Activated T-helper 1 cell treated with anti-CD3 and anti-CD28 coated beads, Interleukin-12 subunit alpha, Interleukin-12 subunit beta, Interleukin-2, Interleukin-4 antibody, amounts not matched to agents 30 ng/mL and 10 ng/mL and 1 ng/mL, durations not matched to agents 14 hours and 24 hours and 36 hours (primary cell): ENCODE measurements around the gene CLEC20A. TPM values are rescaled to one million over a fixed set of nuclear protein-coding genes. Genes with fewer than 3 reads are reported as not detected.
"Not testable (repeated sequence)": the region's sequence is repeated elsewhere in the genome, so short reads cannot be mapped to it uniquely, and the experiment has no call there.

Experiments
- DNase-seq: peaks from one replicate; pipeline ENCODE4 v3.0.0; 2021; ENCODE audit warnings: low spot score
- H3K27ac Mint-ChIP-seq: one replicate; pipeline ENCODE4 v1.8.0; 2021; ENCODE audit warnings: mild to moderate bottlenecking, mixed read lengths
- H3K27me3 Mint-ChIP-seq: one replicate; pipeline ENCODE4 v1.8.0; 2022; ENCODE audit warnings: mild to moderate bottlenecking, moderate library complexity, mixed read lengths; ENCODE audit not compliant: insufficient read depth
- H3K36me3 Mint-ChIP-seq: one replicate; pipeline ENCODE4 v1.8.0; 2021; ENCODE audit warnings: low read depth, mixed read lengths
- H3K4me1 Mint-ChIP-seq: one replicate; pipeline ENCODE4 v1.8.0; 2021; ENCODE audit warnings: low read depth, mixed read lengths
- H3K4me3 Mint-ChIP-seq: one replicate; pipeline ENCODE4 v1.8.0; 2021; ENCODE audit warnings: mild to moderate bottlenecking, moderate library complexity, mixed read lengths
- H3K9me3 Mint-ChIP-seq: one replicate; pipeline ENCODE4 v1.8.0; 2021; ENCODE audit warnings: mixed read lengths
- intact Hi-C: fragments of 100-400 bp; cut with micrococcal nuclease; formaldehyde crosslinking; loops from one replicate; pipeline ENCODE4 v1.15.1; 2024
- total RNA-seq: library from RNA; stranded (reverse); gene quantifications from 2 replicates; pipeline ENCODE4 v1.2.3, GENCODE V29; 2022

The CLEC20A gene
- total RNA-seq, 1 donor from 2014 or later: not detected

GRCh38 chr1:178521241-178521640 lies 24.5 kb upstream of the CLEC20A start:
- intact Hi-C loops: no loop called here

GRCh38 chr1:178520803-178521202 lies 24.0 kb upstream of the CLEC20A start:
- H3K27me3 Mint-ChIP-seq: peaks cover 1% of the 10 kb centered on the region
- H3K9me3 Mint-ChIP-seq: no peaks in the 10 kb centered on the region
- intact Hi-C loops: no loop called here
- no peak for DNase-seq
- H3K4me3 Mint-ChIP-seq: no peak overlapping the region
- no peaks in the 10 kb centered on the region for H3K36me3 Mint-ChIP-seq
- H3K4me1 Mint-ChIP-seq: no peaks in the 10 kb centered on the region
- H3K27ac Mint-ChIP-seq: no peak overlapping the region

More at GRCh38 chr1:178521241-178521640, 24.5 kb upstream of the CLEC20A start:
- Mint-ChIP-seq H3K9me3 (no peaks in the 10 kb centered on the region), H3K27me3 (peaks cover 1% of the 10 kb centered on the region), H3K36me3 (no peaks in the 10 kb centered on the region), H3K27ac (no peak overlapping the region), H3K4me3 (no peak overlapping the region), H3K4me1 (no peaks in the 10 kb centered on the region)
- DNase-seq: no peak

GRCh38 chr1:178518894-178519293 lies 22.1 kb upstream of the CLEC20A start:
- Mint-ChIP-seq H3K27me3 (peaks cover 4% of the 10 kb centered on the region), H3K4me3 (no peak overlapping the region), H3K9me3 (no peaks in the 10 kb centered on the region), H3K27ac (no peak overlapping the region), H3K36me3 (no peaks in the 10 kb centered on the region), H3K4me1 (no peaks in the 10 kb centered on the region)
- no peak for DNase-seq
- intact Hi-C loops: no loop called here

GRCh38 chr1:178516110-178516509 lies 19.3 kb upstream of the CLEC20A start:
- Mint-ChIP-seq H3K4me3 (no peak overlapping the region), H3K36me3 (no peaks in the 10 kb centered on the region), H3K9me3 (no peaks in the 10 kb centered on the region), H3K27me3 (peaks cover 4% of the 10 kb centered on the region), H3K27ac (no peak overlapping the region), H3K4me1 (no peaks in the 10 kb centered on the region)
- no peak for DNase-seq
- intact Hi-C loops: no loop called here

GRCh38 chr1:178513278-178513983 lies 16.7 kb upstream of the CLEC20A start:
- no peak for DNase-seq
- Mint-ChIP-seq H3K4me1 (no peaks in the 10 kb centered on the region), H3K27me3 (peaks cover 3% of the 10 kb centered on the region), H3K36me3 (no peaks in the 10 kb centered on the region), H3K27ac (no peak overlapping the region), H3K9me3 (no peaks in the 10 kb centered on the region), H3K4me3 (no peak overlapping the region)
- intact Hi-C loops: no loop called here

- no peaks in the 10 kb centered on the region for H3K9me3 Mint-ChIP-seq
- peaks cover 3% of the 10 kb centered on the region for H3K27me3 Mint-ChIP-seq
- no peaks in the 10 kb centered on the region for H3K36me3 Mint-ChIP-seq
- H3K4me3 Mint-ChIP-seq: no peak within 1 kb of the TSS
- no peak for DNase-seq
- no peak within 1 kb of the TSS for H3K27ac Mint-ChIP-seq
- no peaks in the 10 kb centered on the region for H3K4me1 Mint-ChIP-seq
- intact Hi-C loops: no loop called here
Measured at GRCh38 chr1:178512566-178513277, 16.0 kb upstream of the CLEC20A start, which contains the start of gene TEX35. Gene TEX35 (plus strand): TSS chr1:178513109. CDS start chr1:178513189, 80 bp downstream.

- no peak for DNase-seq
- Mint-ChIP-seq H3K9me3 (no peaks in the 10 kb centered on the region), H3K4me3 (no peak overlapping the region), H3K27ac (no peak overlapping the region), H3K4me1 (no peaks in the 10 kb centered on the region), H3K27me3 (peaks cover 1% of the 10 kb centered on the region), H3K36me3 (no peaks in the 10 kb centered on the region)
- intact Hi-C loops: no loop called here
Measured at GRCh38 chr1:178510155-178510554, 13.4 kb upstream of the CLEC20A start.

GRCh38 chr1:178509414-178510007 lies 12.7 kb upstream of the CLEC20A start:
- intact Hi-C loops: no loop called here
- no peak for DNase-seq
- H3K4me1 Mint-ChIP-seq: no peaks in the 10 kb centered on the region
- no peak overlapping the region for H3K27ac Mint-ChIP-seq
- H3K4me3 Mint-ChIP-seq: no peak overlapping the region
- H3K9me3 Mint-ChIP-seq: no peaks in the 10 kb centered on the region
- H3K27me3 Mint-ChIP-seq: no peaks in the 10 kb centered on the region
- no peaks in the 10 kb centered on the region for H3K36me3 Mint-ChIP-seq

GRCh38 chr1:178506669-178507068 lies 9.9 kb upstream of the CLEC20A start:
- Mint-ChIP-seq H3K9me3 (no peaks in the 10 kb centered on the region), H3K4me3 (no peak overlapping the region)
- intact Hi-C loops: no loop called here

GRCh38 chr1:178506177-178506576 lies 9.4 kb upstream of the CLEC20A start:
- Mint-ChIP-seq H3K27ac (no peak overlapping the region), H3K9me3 (no peaks in the 10 kb centered on the region), H3K4me1 (no peaks in the 10 kb centered on the region), H3K36me3 (no peaks in the 10 kb centered on the region), H3K27me3 (no peaks in the 10 kb centered on the region), H3K4me3 (no peak overlapping the region)
- no peak for DNase-seq
- intact Hi-C loops: no loop called here

More at GRCh38 chr1:178506669-178507068, 9.9 kb upstream of the CLEC20A start:
- no peak for DNase-seq
- Mint-ChIP-seq H3K4me1 (no peaks in the 10 kb centered on the region), H3K27ac (no peak overlapping the region), H3K27me3 (no peaks in the 10 kb centered on the region), H3K36me3 (no peaks in the 10 kb centered on the region)

- Mint-ChIP-seq H3K27me3 (no peaks in the 10 kb centered on the region), H3K27ac (no peak overlapping the region), H3K4me1 (no peaks in the 10 kb centered on the region), H3K9me3 (no peaks in the 10 kb centered on the region), H3K36me3 (no peaks in the 10 kb centered on the region), H3K4me3 (no peak overlapping the region)
- no peak for DNase-seq
- intact Hi-C loops: no loop called here
Measured at GRCh38 chr1:178504286-178504685, 7.5 kb upstream of the CLEC20A start.

- Mint-ChIP-seq H3K9me3 (no peaks in the 10 kb centered on the region), H3K27ac (no peak overlapping the region), H3K4me3 (no peak overlapping the region), H3K27me3 (no peaks in the 10 kb centered on the region), H3K36me3 (no peaks in the 10 kb centered on the region), H3K4me1 (no peaks in the 10 kb centered on the region)
- intact Hi-C loops: no loop called here
- no peak for DNase-seq
Measured at GRCh38 chr1:178503849-178504248, 7.1 kb upstream of the CLEC20A start.

- intact Hi-C loops, H3K9me3 Mint-ChIP-seq, H3K4me3 Mint-ChIP-seq, H3K27me3 Mint-ChIP-seq, DNase-seq, H3K4me1 Mint-ChIP-seq, H3K27ac Mint-ChIP-seq, H3K36me3 Mint-ChIP-seq: not testable (repeated sequence)
Measured at GRCh38 chr1:178503316-178503715, 6.6 kb upstream of the CLEC20A start.
